GM13976 (cell line): Measurements from ENCODE around the gene VRK1.

Source experiments
- DNase-seq: peaks from one replicate; pipeline ENCODE4 v3.0.0; 2012; ENCODE audit warnings: low spot score
- CTCF ChIP-seq: IDR thresholded peaks from 2 replicates; pipeline ENCODE4 v1.5.1; 2012; ENCODE audit warnings: borderline replicate concordance, mild to moderate bottlenecking; ENCODE audit not compliant: insufficient read depth; ENCODE audit errors: extremely low read depth, missing control alignments, control extremely low read depth
- in situ Hi-C: fragments of 300-500 bp; cut with MboI; formaldehyde crosslinking; loops from one replicate; pipeline ENCODE4 v1.12.0; 2022; ENCODE audit warnings: low sequenced_read_pairs, mixed read lengths, inconsistent platforms; ENCODE audit not compliant: unreplicated experiment

The VRK1 gene

DNA sequence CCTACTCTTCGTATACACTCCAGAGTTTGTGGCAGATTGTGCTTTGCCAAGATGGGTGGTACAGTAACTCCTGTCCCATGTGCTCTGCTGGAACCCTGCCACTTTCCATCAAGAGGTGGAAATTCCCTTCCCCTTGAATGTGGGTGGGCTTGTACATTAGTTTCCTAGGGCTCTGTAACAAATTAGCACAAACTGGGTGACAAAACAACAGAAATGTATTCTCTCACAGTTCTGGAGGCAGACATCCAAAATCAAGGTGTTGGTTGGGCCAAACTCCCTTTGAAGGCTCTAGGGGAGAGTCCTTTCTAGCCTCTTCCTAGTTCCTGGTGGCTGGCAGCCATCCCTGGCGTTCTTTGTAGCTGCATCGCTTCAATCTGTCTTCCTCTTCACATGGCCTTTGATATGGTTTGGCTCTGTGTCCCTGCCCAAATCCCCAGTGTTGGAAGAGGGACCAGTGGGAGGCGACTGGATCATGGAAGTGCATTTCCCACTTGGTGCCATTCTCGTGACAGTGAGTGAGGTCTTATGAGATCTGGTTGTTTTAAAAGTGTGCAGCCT is 117.5 kb downstream of the VRK1 start:
- DNase-seq, result no peak
- in situ Hi-C loops, result no loop called here
- no peak for TF ChIP-seq CTCF

GRCh38 chr14:96915478-96915877 is 118.3 kb downstream of the VRK1 start:
- TF ChIP-seq CTCF, result no peak
- no peak for DNase-seq
- in situ Hi-C loops, result no loop called here

GRCh38 chr14:96916751-96917150 is 119.6 kb downstream of the VRK1 start:
- TF ChIP-seq CTCF, result no peak
- in situ Hi-C loops, result no loop called here
- no peak for DNase-seq

- TF ChIP-seq CTCF, result no peak
- no peak for DNase-seq
- in situ Hi-C loops, result no loop called here
Measured at GRCh38 chr14:96917442-96917963, 120.3 kb downstream of the VRK1 start.

DNA sequence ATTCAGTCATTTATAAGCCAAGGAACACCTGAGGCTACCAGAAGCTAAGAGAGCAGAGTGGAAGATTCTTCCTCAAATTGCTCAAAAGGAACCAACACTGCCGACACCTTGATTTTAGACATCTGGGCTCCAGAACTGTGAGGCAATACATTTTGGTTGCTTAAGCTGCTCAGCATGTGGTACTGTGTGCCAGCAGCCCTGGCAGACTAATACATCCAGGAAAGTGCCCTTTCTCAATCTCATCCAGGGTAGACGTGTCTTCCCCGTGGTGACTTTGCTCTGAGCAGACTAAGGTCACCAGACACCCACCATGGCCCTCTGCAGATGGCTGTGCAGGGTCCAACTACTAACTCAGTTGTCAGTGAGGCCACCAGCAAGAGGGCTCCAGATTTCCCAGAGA is 122.8 kb downstream of the VRK1 start:
- no peak for TF ChIP-seq CTCF
- DNase-seq, result no peak
- in situ Hi-C loops, result no loop called here

DNA sequence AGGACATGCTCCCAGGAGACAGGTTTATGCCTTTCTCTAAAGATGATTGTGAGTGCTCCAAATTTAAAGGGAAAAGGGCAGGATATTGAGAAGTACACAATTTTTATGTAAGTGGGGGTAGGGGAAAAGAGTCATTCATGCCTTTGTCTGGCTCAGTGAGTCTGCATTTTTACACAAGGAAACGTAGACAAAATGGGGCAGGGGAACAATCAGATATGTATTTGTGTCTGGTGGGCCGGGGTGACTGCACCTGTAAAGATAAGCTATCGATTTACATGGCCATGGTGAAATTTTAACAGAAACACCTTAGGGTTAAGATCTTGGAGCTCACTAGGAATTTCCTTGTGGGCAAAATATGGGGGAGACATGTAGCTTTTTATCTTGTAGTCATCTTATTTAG is 123.6 kb downstream of the VRK1 start:
- in situ Hi-C loops, result no loop called here
- no peak for TF ChIP-seq CTCF

More for the DNA sequence above, 123.6 kb downstream of the VRK1 start:
- no peak for DNase-seq
